HEK293 (cell line): ENCODE measurements around the gene TEP1.

ENCODE experiments used
- FEZF1 ChIP-seq: fragments of 450-650 bp; formaldehyde crosslinking; IDR thresholded peaks from 2 replicates; pipeline ENCODE4 v1.5.1; 2016; ENCODE audit warnings: missing biosample characterization, missing genetic modification characterization
- KLF1 ChIP-seq: fragments of 450-650 bp; formaldehyde crosslinking; IDR thresholded peaks from 2 replicates; pipeline ENCODE4 v1.5.1; 2016; ENCODE audit warnings: missing biosample characterization, missing genetic modification characterization
- KLF9 ChIP-seq: fragments of 450-650 bp; formaldehyde crosslinking; IDR thresholded peaks from 2 replicates; pipeline ENCODE4 v1.5.1; 2016; ENCODE audit warnings: missing biosample characterization, missing genetic modification characterization, low read depth
- MZF1 ChIP-seq: fragments of 450-650 bp; formaldehyde crosslinking; IDR thresholded peaks from 2 replicates; pipeline ENCODE4 v1.5.1; 2017; ENCODE audit warnings: missing biosample characterization, missing genetic modification characterization, borderline replicate concordance
- PRDM10 ChIP-seq: fragments of 450-650 bp; formaldehyde crosslinking; IDR thresholded peaks from 2 replicates; pipeline ENCODE4 v1.5.1; 2016; ENCODE audit warnings: missing biosample characterization, missing genetic modification characterization
- SCRT2 ChIP-seq: fragments of 450-650 bp; formaldehyde crosslinking; IDR thresholded peaks from 2 replicates; pipeline ENCODE4 v1.5.1; 2016; ENCODE audit warnings: missing biosample characterization, missing genetic modification characterization
- SETDB1 ChIP-seq: IDR thresholded peaks from one replicate; pipeline ENCODE4 v1.6.1; 2017; ENCODE audit warnings: mild to moderate bottlenecking, low read length, moderate library complexity, mixed read lengths; ENCODE audit not compliant: insufficient read length
- SP3 ChIP-seq: fragments of 450-650 bp; formaldehyde crosslinking; IDR thresholded peaks from 2 replicates; pipeline ENCODE4 v1.5.1; 2016; ENCODE audit warnings: missing biosample characterization, missing genetic modification characterization
- ZBTB21 ChIP-seq: fragments of 450-650 bp; formaldehyde crosslinking; IDR thresholded peaks from 2 replicates; pipeline ENCODE4 v1.5.1; 2017; ENCODE audit warnings: missing biosample characterization, missing genetic modification characterization
- ZBTB26 ChIP-seq: fragments of 450-650 bp; formaldehyde crosslinking; optimal IDR thresholded peaks from 2 replicates; pipeline ENCODE3; 2016; ENCODE audit warnings: missing biosample characterization, mild to moderate bottlenecking, missing genetic modification characterization
- ZNF449 ChIP-seq: fragments of 450-650 bp; formaldehyde crosslinking; IDR thresholded peaks from 2 replicates; pipeline ENCODE4 v1.5.1; 2017; ENCODE audit warnings: missing biosample characterization, mild to moderate bottlenecking, missing genetic modification characterization, moderate library complexity
- ZNF518A ChIP-seq: fragments of 450-650 bp; formaldehyde crosslinking; conservative IDR thresholded peaks from 2 replicates; pipeline ENCODE4 v1.5.1; 2016; ENCODE audit warnings: low read depth, missing biosample characterization, missing genetic modification characterization
- ZNF529 ChIP-seq: fragments of 450-650 bp; formaldehyde crosslinking; IDR thresholded peaks from 2 replicates; pipeline ENCODE4 v1.5.1; 2017; ENCODE audit warnings: missing genetic modification characterization, missing biosample characterization; ENCODE audit not compliant: insufficient replicate concordance
- ZNF530 ChIP-seq: fragments of 450-650 bp; formaldehyde crosslinking; IDR thresholded peaks from 2 replicates; pipeline ENCODE4 v1.5.1; 2016; ENCODE audit warnings: low read depth, missing biosample characterization, missing genetic modification characterization
- ZNF544 ChIP-seq: fragments of 450-650 bp; formaldehyde crosslinking; IDR thresholded peaks from 2 replicates; pipeline ENCODE4 v1.5.0; 2017; ENCODE audit warnings: missing biosample characterization, missing genetic modification characterization
- ZNF660 ChIP-seq: fragments of 450-650 bp; IDR thresholded peaks from 2 replicates; pipeline ENCODE4 v1.5.1; 2018; ENCODE audit warnings: missing biosample characterization, mild to moderate bottlenecking, missing genetic modification characterization
- ZNF692 ChIP-seq: fragments of 450-650 bp; formaldehyde crosslinking; IDR thresholded peaks from 2 replicates; pipeline ENCODE4 v1.5.1; 2016; ENCODE audit warnings: missing biosample characterization, missing genetic modification characterization

The TEP1 gene

GRCh38 chr14:20461225-20462141, 48.2 kb upstream of the TEP1 start, which contains the start of gene PIP4P1 (continued):
- TF ChIP-seq ZNF692 (tag by site-specific recombination) = peak; percentile 74; the same call in 1 of the 2 replicates
- TF ChIP-seq MZF1 = no peak
- peak; percentile 44; the same call in 1 of the 2 replicates for TF ChIP-seq ZNF518A
- TF ChIP-seq KLF1 (tag by site-specific recombination) = peak; percentile 15; the same call in 1 of the 2 replicates
- peak; percentile 29; the same call in 1 of the 2 replicates for TF ChIP-seq KLF9
- peak; percentile 76 for TF ChIP-seq FEZF1 (tag by site-specific recombination)
- peak; percentile 59; the same call in 1 of the 2 replicates for TF ChIP-seq ZBTB21 (tag by site-specific recombination)
- TF ChIP-seq ZNF529 (tag by site-specific recombination) = no peak
- peak; percentile 37; the same call in 1 of the 2 replicates for TF ChIP-seq ZNF660 (tag by site-specific recombination)
- TF ChIP-seq SCRT2 = peak; percentile 98
- peak; percentile 66 for TF ChIP-seq PRDM10 (tag by site-specific recombination)
- peak; percentile 96 for TF ChIP-seq SETDB1
- no peak for TF ChIP-seq ZNF530
- TF ChIP-seq ZNF544 = no peak
- TF ChIP-seq ZBTB26 = peak; percentile 42
- TF ChIP-seq ZNF449 = peak; percentile 99
- TF ChIP-seq SP3 (tag by site-specific recombination) = peak; percentile 85
